Mesangial cell (primary cell): ENCODE results near the gene SSX2. TPM values are rescaled to one million over a fixed set of nuclear protein-coding genes. Genes with fewer than 3 reads are reported as not detected.

ENCODE experiments used
- total RNA-seq: library from RNA; depleted of rRNA; stranded (reverse); fragments of >200 nt; gene quantifications from 2 replicates; pipeline ENCODE4 v1.2.3, GENCODE V29; 2015

SSX2 gene
- total RNA-seq: not detected in 2 replicates

DNA sequence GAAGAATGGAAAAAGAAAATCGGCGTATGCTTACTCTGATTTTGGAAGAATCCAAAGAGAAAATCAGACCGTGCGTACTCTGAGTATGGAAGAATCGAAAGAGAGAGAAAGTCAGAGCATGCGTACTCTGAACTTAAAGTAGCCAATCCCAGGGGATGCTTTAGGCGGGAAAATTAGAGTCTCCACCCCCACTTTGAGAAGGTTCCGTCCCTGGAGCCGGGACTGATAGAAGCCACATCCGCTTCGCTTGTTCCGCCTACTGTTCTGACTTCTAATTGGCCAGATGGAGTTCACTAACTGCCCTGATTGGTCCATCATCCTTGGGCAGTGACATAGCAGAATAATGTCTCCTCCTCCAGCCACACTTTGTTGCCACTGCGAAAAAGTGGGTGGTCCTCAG is at the start of gene SSX2:
SSX2 (minus strand) TSS at position 101 of the 400 bp plus-strand sequence. CDS start 1,429 bp downstream, outside the sequence.

DNA sequence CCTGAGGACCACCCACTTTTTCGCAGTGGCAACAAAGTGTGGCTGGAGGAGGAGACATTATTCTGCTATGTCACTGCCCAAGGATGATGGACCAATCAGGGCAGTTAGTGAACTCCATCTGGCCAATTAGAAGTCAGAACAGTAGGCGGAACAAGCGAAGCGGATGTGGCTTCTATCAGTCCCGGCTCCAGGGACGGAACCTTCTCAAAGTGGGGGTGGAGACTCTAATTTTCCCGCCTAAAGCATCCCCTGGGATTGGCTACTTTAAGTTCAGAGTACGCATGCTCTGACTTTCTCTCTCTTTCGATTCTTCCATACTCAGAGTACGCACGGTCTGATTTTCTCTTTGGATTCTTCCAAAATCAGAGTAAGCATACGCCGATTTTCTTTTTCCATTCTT is 44.0 kb upstream of the SSX2 start, which contains the start of gene SSX2B:
SSX2B (plus strand) TSS at position 301 of the 400 bp plus-strand sequence. CDS start 1,429 bp downstream, outside the sequence.

DNA sequence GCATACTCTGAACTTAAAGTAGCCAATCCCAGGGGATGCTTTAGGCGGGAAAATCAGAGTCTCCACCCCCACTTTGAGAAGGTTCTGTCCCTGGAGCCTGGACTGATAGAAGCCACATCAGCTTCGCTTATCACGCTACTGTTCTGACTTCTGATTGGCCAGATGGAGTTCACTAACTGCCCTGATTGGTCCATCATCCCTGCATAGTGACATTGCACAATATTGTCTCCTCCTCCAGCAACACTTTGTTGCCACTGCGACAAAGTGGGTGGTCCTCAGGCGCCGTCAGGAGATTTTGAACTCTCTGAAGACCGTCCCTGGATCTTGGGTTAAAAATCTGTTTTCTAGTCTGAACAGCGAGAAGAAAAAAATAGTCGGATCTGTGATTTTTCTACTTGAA is 52.2 kb downstream of the SSX2 start, which contains the start of gene SSX7:
SSX7 (minus strand) TSS at position 101 of the 400 bp plus-strand sequence. CDS start 1,428 bp downstream, outside the sequence.

Other genes with a start within 250 kb of the SSX2 start
- not detected in 2 replicates for gene XAGE1A, start 211.4 kb downstream of the SSX2 start, total RNA-seq
- not detected in 2 replicates for gene XAGE1B, start 190.1 kb downstream of the SSX2 start, total RNA-seq
- gene SSX7, start 52.3 kb downstream of the SSX2 start, total RNA-seq: not detected in 2 replicates
- not detected in 2 replicates for gene SSX2B, start 44.1 kb upstream of the SSX2 start, total RNA-seq
- not detected in 2 replicates for gene SPANXN5, start 90.2 kb upstream of the SSX2 start, total RNA-seq
- gene XAGE5, start 104.1 kb upstream of the SSX2 start, total RNA-seq: not detected in 2 replicates
- not detected in 2 replicates for gene XAGE3, start 160.9 kb upstream of the SSX2 start, total RNA-seq
- gene FAM156B, start 190.2 kb upstream of the SSX2 start, total RNA-seq: 14.7 and 23.3 TPM in 2 replicates